Measurements from ENCODE around the gene CYB561.

CYB561 gene

GRCh38 chr17:63448655-63449054 is 2.5 kb upstream of the CYB561 start:
- TF ChIP-seq CTCF (IDR thresholded peaks at IDR 0.05; ENCODE audit: borderline replicate concordance, insufficient read depth, low read depth, low read length): no peak
- H3K4me3 ChIP-seq (ENCODE audit: low read depth, low read length): no peak overlapping the region

GRCh38 chr17:63447471-63448009 is 1.4 kb upstream of the CYB561 start:
- TF ChIP-seq CTCF (IDR thresholded peaks at IDR 0.05; ENCODE audit: borderline replicate concordance, insufficient read depth, low read depth, low read length): no peak
- no peak overlapping the region for H3K4me3 ChIP-seq (ENCODE audit: low read depth, low read length)

DNA sequence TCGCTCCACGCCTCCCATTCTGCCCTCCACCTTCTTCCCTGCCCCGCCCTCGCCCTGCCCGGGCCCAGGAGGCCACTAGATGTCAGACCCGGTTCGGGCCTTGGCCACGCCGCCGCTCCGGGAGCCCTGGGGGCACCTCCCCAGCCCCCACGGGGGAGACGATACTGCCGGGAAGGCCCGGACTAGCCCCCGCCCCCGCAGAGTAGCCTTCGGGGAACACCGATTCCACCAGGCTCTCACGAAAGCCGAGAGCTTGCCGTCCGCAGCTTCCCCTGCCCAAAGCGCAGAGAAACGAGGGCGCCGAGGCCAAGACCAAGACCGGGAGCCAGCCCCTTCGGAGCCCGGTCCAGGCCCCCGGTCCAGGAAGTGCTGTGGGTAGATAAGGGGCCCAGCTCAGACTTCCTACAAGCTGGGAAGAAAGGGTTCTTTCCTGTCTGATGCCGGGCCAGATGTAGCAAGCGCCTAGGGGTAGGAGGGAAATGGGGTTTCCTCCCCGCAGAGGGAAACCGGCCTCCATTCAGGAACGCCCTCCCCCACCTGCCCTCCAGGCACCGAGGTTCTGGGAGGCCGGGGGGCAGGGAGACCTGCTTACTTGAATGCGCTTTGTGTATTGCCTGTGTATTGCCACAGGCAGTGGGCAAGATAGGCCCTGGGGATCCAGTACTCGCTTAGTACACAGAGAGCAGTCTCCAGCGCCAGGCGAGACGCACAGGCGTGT is 806 bp upstream of the CYB561 start:
- H3K4me3 ChIP-seq (ENCODE audit: low read depth, low read length): peak overlapping the region; percentile 52
- no peak for TF ChIP-seq CTCF (IDR thresholded peaks at IDR 0.05; ENCODE audit: borderline replicate concordance, insufficient read depth, low read depth, low read length)

- peak overlapping the region; percentile 52 for H3K4me3 ChIP-seq (ENCODE audit: low read depth, low read length)
- no peak for TF ChIP-seq CTCF (IDR thresholded peaks at IDR 0.05; ENCODE audit: borderline replicate concordance, insufficient read depth, low read depth, low read length)
These were observed 544 bp downstream of the CYB561 start for GRCh38 chr17:63445571-63445953.

DNA sequence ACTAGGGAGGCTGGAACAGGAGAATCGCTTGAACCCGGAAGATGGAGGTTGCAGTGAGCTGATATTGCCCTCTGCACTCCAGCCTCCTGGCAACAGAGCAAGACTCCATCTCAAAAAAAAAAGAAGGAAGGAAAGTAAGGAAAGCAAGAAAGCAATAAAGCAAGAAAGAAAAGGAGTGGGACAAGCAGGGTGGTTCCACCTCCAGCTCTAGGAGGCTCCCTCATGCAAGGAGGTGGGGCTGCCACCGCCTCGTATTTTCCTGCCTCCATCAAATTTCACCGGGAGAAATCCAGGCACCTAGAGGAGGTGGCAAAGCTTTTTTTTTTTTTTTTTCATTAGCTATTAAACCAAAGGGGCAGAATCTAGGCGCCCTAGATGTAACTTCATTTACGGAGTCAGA is 1.0 kb downstream of the CYB561 start:
- TF ChIP-seq CTCF (IDR thresholded peaks at IDR 0.05; ENCODE audit: borderline replicate concordance, insufficient read depth, low read depth, low read length): no peak
- H3K4me3 ChIP-seq (ENCODE audit: low read depth, low read length): no peak overlapping the region

DNA sequence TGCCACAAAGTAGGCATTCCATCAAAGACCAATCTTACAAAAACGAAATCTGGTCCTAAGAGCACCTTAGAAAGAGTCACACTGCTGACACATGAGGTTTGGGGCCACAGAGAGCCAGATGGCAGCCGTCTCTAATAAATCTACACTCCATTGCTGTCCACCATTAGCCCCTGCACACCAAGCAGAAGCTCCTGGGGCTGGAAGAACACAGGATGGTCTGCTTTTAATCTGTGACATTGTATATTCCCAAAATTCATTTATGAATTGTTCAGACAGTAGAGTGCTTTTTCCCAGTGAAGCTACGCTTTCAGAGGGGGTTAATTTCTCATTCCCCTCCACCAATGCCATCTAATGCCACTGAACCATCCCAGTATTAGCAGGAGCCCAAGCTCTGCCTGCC is 1.6 kb downstream of the CYB561 start:
- no peak for TF ChIP-seq CTCF (IDR thresholded peaks at IDR 0.05; ENCODE audit: borderline replicate concordance, insufficient read depth, low read depth, low read length)
- no peak overlapping the region for H3K4me3 ChIP-seq (ENCODE audit: low read depth, low read length)

DNA sequence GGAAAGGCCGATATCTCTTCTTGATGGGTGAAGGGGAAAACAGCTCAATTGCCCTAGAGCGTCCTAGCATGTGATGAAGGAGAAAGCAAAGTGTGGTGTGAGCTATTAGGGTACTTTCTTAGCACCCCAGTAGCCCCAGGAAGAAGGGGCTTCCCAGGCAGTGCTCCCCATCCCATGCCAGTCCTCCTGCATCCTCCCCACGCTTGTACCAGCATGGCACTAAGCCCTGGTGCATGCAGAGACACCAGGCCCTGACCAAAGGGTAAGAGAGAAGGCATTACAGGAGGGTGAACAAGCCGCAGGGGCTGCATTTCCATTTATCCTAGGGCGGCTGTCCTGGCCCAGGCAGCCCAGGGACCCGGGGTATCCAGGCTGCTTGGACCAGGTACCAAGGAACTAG is 3.1 kb downstream of the CYB561 start:
- H3K4me3 ChIP-seq (ENCODE audit: low read depth, low read length): no peak overlapping the region
- TF ChIP-seq CTCF (IDR thresholded peaks at IDR 0.05; ENCODE audit: borderline replicate concordance, insufficient read depth, low read depth, low read length): no peak

Data from GM12875 (cell line).